K562 (cell line): ENCODE data around the gene MYO15A. TPM values are rescaled to one million over a fixed set of nuclear protein-coding genes. Genes with fewer than 3 reads are reported as not detected.

Experiments used
- ATAC-seq: fragments of 200-7000 bp; cut with Tn5 transposase; 3 replicates; pipeline ENCODE4 v1.9.1; 2020; ENCODE audit warnings: moderate library complexity
- BruUV-seq: library from RNA; stranded (reverse); fragments of 400-500 nt; replicated peaks from 2 replicates; lab custom pipeline; 2021; lab: Mats Ljungman, UMichigan
- CTCF ChIA-PET: fragments of 300-600 bp; formaldehyde crosslinking; extraction: SDS; loops from one replicate; lab custom pipeline; 2021; ENCODE audit warnings: low intra/inter-chr PET ratio; lab: Yijun Ruan, JAX
- POLR2A ChIA-PET: fragments of 300-600, 350-650 bp; sonication (Branson Sonifier 250); formaldehyde crosslinking; extraction: SDS; loops from one replicate; lab custom pipeline; 2021; ENCODE audit warnings: antibody characterized with exemption, inconsistent platforms; lab: Yijun Ruan, JAX
- DNase-seq, 4 experiments: peaks; one replicate each; pipeline versions ENCODE4 v3.0.0 to v3.0.0-alpha.2; 2011 to 2018; ENCODE audit warnings: low spot score in 3 of 4, mixed read lengths in 3 of 4; ENCODE audit errors: extremely low read depth in 1 of 4
- FAIRE-seq: peaks from 2 replicates; lab custom pipeline; 2011; peaks lifted over from hg19 to GRCh38; lab: Jason Lieb, UNC
- H2AFZ ChIP-seq: 2 replicates; pipeline ENCODE4 v1.6.0; 2011; ENCODE audit warnings: low read depth, low read length, control low read depth, inconsistent platforms
- H3K27ac ChIP-seq: fragments of 200-600 bp; 3 replicates; pipeline ENCODE4 v1.8.0; 2011; ENCODE audit warnings: low read depth, mild to moderate bottlenecking, control low read depth, inconsistent platforms, low read length, moderate library complexity, mixed read lengths; ENCODE audit errors: extremely low read depth
- H3K27me3 ChIP-seq, 2 experiments: fragments of 300-600 bp in 1 of 2; 2 replicates in 1 of 2; 3 replicates in 1 of 2; pipeline versions ENCODE4 v1.6.0 to v1.8.0; 2011; ENCODE audit warnings: inconsistent platforms in 2 of 2, low read length in 2 of 2, mild to moderate bottlenecking in 1 of 2, mixed read lengths in 1 of 2, moderate library complexity in 1 of 2; ENCODE audit not compliant: control insufficient read depth in 2 of 2, insufficient read depth in 2 of 2
- H3K36me3 ChIP-seq: fragments of 300-600 bp; 3 replicates; pipeline ENCODE4 v1.8.0; 2011; ENCODE audit warnings: mild to moderate bottlenecking, low read length, inconsistent platforms; ENCODE audit not compliant: control insufficient read depth, insufficient read depth
- H3K4me1 ChIP-seq, 2 experiments: fragments of 200-600 bp in 1 of 2; replicated peaks in 1 of 2; 2 replicates in 1 of 2; 3 replicates in 1 of 2; pipeline versions ENCODE4 v1.5.1 to v1.8.0; 2011; ENCODE audit warnings: inconsistent platforms in 2 of 2, low read length in 2 of 2, mild to moderate bottlenecking in 1 of 2, mixed read lengths in 1 of 2, moderate library complexity in 1 of 2; ENCODE audit not compliant: control insufficient read depth in 2 of 2, insufficient read depth in 2 of 2
- H3K4me2 ChIP-seq: 2 replicates; pipeline ENCODE4 v1.6.1; 2011; ENCODE audit warnings: low read length, control low read depth, inconsistent platforms, mixed read lengths; ENCODE audit not compliant: insufficient read depth
- H3K4me3 ChIP-seq: fragments of 200-600 bp; sonication (generic), shearing (Covaris generic); 2 replicates; pipeline ENCODE4 v1.5.1; 2016; ENCODE audit warnings: control low read depth, inconsistent platforms
- H3K79me2 ChIP-seq: fragments of 200-600 bp; 3 replicates; pipeline ENCODE4 v1.8.0; 2011; ENCODE audit warnings: low read length, inconsistent platforms; ENCODE audit not compliant: control insufficient read depth, insufficient read depth
- H3K9ac ChIP-seq, 2 experiments: 2 replicates each; pipeline versions ENCODE4 v1.6.0 to v1.6.1; 2011; ENCODE audit warnings: low read depth in 2 of 2, low read length in 2 of 2, control low read depth in 1 of 2, inconsistent platforms in 1 of 2, mild to moderate bottlenecking in 1 of 2, mixed read lengths in 1 of 2; ENCODE audit not compliant: insufficient read depth in 1 of 2
- H3K9me1 ChIP-seq: one replicate; pipeline ENCODE4 v1.6.0; 2011; ENCODE audit warnings: inconsistent platforms, mild to moderate bottlenecking, low read length, moderate library complexity; ENCODE audit not compliant: control insufficient read depth, insufficient read depth
- H3K9me3 ChIP-seq: replicated peaks from 2 replicates; pipeline ENCODE4 v1.5.1; 2011; ENCODE audit warnings: low read depth, low read length, inconsistent platforms; ENCODE audit not compliant: control insufficient read depth, insufficient read depth
- H4K20me1 ChIP-seq: replicated peaks from 2 replicates; pipeline ENCODE4 v1.6.1; 2011; ENCODE audit warnings: low read length, inconsistent platforms, mixed read lengths; ENCODE audit not compliant: control insufficient read depth, insufficient read depth
- BHLHE40 ChIP-seq: IDR thresholded peaks from 2 replicates; pipeline ENCODE4 v1.6.1; 2011; ENCODE audit warnings: low read length, improper control_type of control experiment
- CEBPB ChIP-seq: fragments of 450-650 bp; IDR thresholded peaks from 2 replicates; pipeline ENCODE4 v1.6.1; 2016; ENCODE audit warnings: missing genetic modification characterization, missing compliant biosample characterization
- FUS ChIP-seq: fragments of 200-400 bp; formaldehyde crosslinking; optimal IDR thresholded peaks from 2 replicates; pipeline ENCODE3; 2017; ENCODE audit warnings: low read depth, low read length
- MCM2 ChIP-seq: fragments of 450-650 bp; IDR thresholded peaks from 2 replicates; pipeline ENCODE4 v1.6.1; 2017; ENCODE audit warnings: low read depth, mild to moderate bottlenecking
- NR2C2 ChIP-seq, 2 experiments: fragments of 200-800 bp in 1 of 2; sonication (Bioruptor generic) in 1 of 2; sonication (generic) in 1 of 2; formaldehyde crosslinking in 1 of 2; IDR thresholded peaks; 2 replicates each; pipeline versions ENCODE4 v1.6.1 to v1.8.0; 2016 to 2022; ENCODE audit warnings: mild to moderate bottlenecking in 1 of 2, missing compliant biosample characterization in 1 of 2, missing genetic modification characterization in 1 of 2, missing genetic modification reagents in 1 of 2
- PCBP1 ChIP-seq: fragments of 200-400 bp; formaldehyde crosslinking; IDR thresholded peaks from 2 replicates; pipeline ENCODE4 v1.6.1; 2018; ENCODE audit warnings: mild to moderate bottlenecking, low read depth, low read length; ENCODE audit not compliant: poor library complexity, severe bottlenecking
- PHF21A ChIP-seq: fragments of 450-650 bp; IDR thresholded peaks from 2 replicates; pipeline ENCODE4 v1.6.1; 2017; ENCODE audit warnings: low read depth, borderline replicate concordance
- RHOXF2B ChIP-seq: fragments of 250-450 bp; sonication (Bioruptor Pico); conservative IDR thresholded peaks from 2 replicates; pipeline ENCODE4 v1.5.1; 2021
- TEAD4 ChIP-seq, 2 experiments: sonication (generic) in 1 of 2; formaldehyde crosslinking in 1 of 2; IDR thresholded peaks; 2 replicates each; pipeline versions ENCODE4 v1.6.1 to v1.8.0; 2012 to 2022; ENCODE audit warnings: borderline replicate concordance in 1 of 2, inconsistent platforms in 1 of 2, low read length in 1 of 2, mild to moderate bottlenecking in 1 of 2, missing genetic modification reagents in 1 of 2
- U2AF1 ChIP-seq: fragments of 200-400 bp; formaldehyde crosslinking; optimal IDR thresholded peaks from 2 replicates; pipeline ENCODE3; 2017; ENCODE audit warnings: mild to moderate bottlenecking, low read depth, low read length, moderate library complexity
- ZFP36 ChIP-seq: fragments of 150-350 bp; IDR thresholded peaks from 2 replicates; pipeline ENCODE4 v1.6.1; 2018; ENCODE audit warnings: low read length, low read depth; ENCODE audit not compliant: partially characterized antibody
- WGBS: fragments of 100-300 bp; shearing (Covaris generic); methylation state at CpG from one replicate; pipeline ENCODE4 v1.1.6; 2016; ENCODE audit warnings: low coverage, mixed read lengths; ENCODE audit not compliant: insufficient coverage; ENCODE audit errors: missing lambda C conversion rate; 5-methylcytosine and 5-hydroxymethylcytosine counted together
- in situ Hi-C: fragments of 300-500 bp; cut with MboI; formaldehyde crosslinking; loops from 4 replicates; pipeline ENCODE4 v1.15.0; 2018; ENCODE audit warnings: inconsistent platforms, mixed read lengths
- intact Hi-C: fragments of 100-400 bp; cut with micrococcal nuclease; formaldehyde crosslinking; loops from 2 replicates; pipeline ENCODE4 v1.14.2; 2022
- polyA plus RNA-seq, 8 experiments: library from polyadenylated mRNA; depleted of rRNA in 4 of 8; stranded (reverse) in 5 of 8; unstranded in 3 of 8; fragments of >200 nt; fragmentation: Nextera tagmentation in 2 of 8; fragmentation: Illumina TruSeq in 1 of 8; extraction: Ambion mirVana in 2 of 8; extraction: Trizol in 1 of 8; gene quantifications; 2 replicates each; pipeline versions ENCODE4 v1.2.1 to v1.2.3, GENCODE V29; 2011 to 2014; ENCODE audit warnings: inconsistent platforms in 1 of 8, missing spikeins in 1 of 8
- total RNA-seq, 7 experiments: library from RNA; depleted of rRNA in 6 of 7; stranded (reverse); fragments of >200 nt in 6 of 7; fragmentation: Illumina TruSeq in 2 of 7; extraction: Trizol in 2 of 7; gene quantifications; 2 replicates each; pipeline versions ENCODE4 v1.2.1 to v1.2.3, GENCODE V29; 2011 to 2021; ENCODE audit warnings: low replicate concordance in 1 of 7
- TF ChIP-seq, protein P1 (sequence below): fragments of 450-650 bp; IDR thresholded peaks from 2 replicates; pipeline ENCODE4 v1.6.1; 2016
- TF ChIP-seq, protein P2 (sequence below): sonication (generic); formaldehyde crosslinking; IDR thresholded peaks from 2 replicates; pipeline ENCODE4 v1.8.1; 2023; ENCODE audit warnings: mild to moderate bottlenecking, missing genetic modification reagents, moderate library complexity
- TF ChIP-seq, protein P3 (sequence below): sonication (generic); formaldehyde crosslinking; IDR thresholded peaks from 2 replicates; pipeline ENCODE4 v1.8.1; 2023; ENCODE audit warnings: mild to moderate bottlenecking, missing genetic modification reagents

The MYO15A gene
- total and polyA plus RNA-seq, 9 of the 15 experiments (the other 6 are each of a cell fraction or from before 2014, with no cell fraction given): 0.05 to 0.88 (median 0.14) TPM; not detected in 1

DNA sequence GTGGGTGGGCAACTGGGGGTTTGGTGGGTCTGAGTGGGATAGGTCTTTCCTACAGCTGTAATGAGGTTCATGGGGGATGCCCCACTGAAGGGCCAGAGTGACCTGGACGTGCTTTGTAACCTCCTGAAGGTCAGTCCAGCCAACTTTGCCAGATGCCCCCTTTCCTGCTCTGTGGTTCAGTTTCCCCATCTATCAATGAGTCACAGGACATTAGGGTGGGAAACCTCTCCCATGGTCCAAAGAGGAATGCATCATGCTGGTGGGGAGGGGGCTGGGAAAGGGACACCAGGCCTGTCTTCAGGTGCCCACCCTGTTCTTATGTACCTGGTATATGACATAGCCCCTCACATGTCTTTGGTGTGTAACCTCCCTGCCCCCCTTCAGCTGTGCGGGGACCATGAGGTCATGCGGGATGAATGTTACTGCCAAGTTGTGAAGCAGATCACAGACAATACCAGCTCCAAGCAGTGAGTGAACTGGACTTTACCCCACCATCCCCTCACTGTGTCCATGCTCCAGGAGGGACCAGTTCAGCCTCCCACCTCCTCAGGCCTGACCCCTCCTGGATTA lies 51.1 kb downstream of the MYO15A start (continued):
- TF ChIP-seq TEAD4 (IDR thresholded peaks at IDR 0.05; ENCODE audit: low read length): no peak
- no peak for TF ChIP-seq TEAD4 (CRISPR knock-in tag; IDR thresholded peaks at IDR 0.05; ENCODE audit: borderline replicate concordance)
- TF ChIP-seq, protein P1, sequence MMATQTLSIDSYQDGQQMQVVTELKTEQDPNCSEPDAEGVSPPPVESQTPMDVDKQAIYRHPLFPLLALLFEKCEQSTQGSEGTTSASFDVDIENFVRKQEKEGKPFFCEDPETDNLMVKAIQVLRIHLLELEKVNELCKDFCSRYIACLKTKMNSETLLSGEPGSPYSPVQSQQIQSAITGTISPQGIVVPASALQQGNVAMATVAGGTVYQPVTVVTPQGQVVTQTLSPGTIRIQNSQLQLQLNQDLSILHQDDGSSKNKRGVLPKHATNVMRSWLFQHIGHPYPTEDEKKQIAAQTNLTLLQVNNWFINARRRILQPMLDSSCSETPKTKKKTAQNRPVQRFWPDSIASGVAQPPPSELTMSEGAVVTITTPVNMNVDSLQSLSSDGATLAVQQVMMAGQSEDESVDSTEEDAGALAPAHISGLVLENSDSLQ: no peak
- TF ChIP-seq PHF21A: no peak
- TF ChIP-seq FUS: no peak

DNA sequence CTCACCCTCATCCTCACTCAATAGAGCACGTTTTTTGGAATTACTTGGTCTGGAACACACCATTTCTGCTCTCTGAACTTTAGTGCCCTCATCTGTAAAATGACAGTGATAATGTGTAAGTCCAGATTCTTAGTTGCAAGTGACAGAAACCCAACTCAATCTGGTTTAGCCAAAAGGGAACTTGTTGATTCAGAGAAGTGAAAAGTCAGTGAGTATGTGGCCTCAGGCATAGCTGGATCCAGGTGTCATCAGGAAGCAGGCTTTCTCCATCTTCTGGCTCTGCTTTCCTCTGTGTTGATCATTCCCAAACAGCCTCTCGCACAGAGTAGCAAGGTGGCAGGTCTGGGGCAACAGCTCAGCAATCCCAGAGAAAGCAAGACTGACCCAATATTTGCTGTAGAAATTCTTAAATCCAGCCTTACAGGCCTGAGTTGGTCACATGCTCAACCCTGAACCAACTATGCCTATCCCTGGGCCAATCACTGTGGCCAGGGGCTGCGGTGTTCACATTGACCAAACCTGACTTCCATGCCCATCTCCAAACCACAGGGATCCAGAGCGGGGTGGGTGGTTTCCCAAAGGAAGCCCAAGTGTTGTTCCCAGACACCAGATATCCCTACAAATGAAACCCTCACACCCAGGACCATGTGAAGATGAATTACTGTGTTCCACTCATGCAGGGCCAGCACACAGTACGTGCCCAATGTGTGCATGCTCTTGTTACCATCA lies 51.7 kb downstream of the MYO15A start:
- no peaks in the 10 kb centered on the region for H3K36me3 ChIP-seq
- intact Hi-C loops (no loop called here), in situ Hi-C loops (no loop called here)
- no peak overlapping the region for H3K27ac ChIP-seq
- peaks cover 36 to 53% of the 10 kb centered on the region in 2 experiments for H3K4me1 ChIP-seq
- FAIRE-seq (no peak), DNase-seq (no peak), ATAC-seq (no peak)
- no peaks in the 10 kb centered on the region for H3K27me3 ChIP-seq
- no peaks in the 10 kb centered on the region; the same call in 1 of the 2 replicates for H4K20me1 ChIP-seq
- H3K4me3 ChIP-seq: no peak overlapping the region
- no peak overlapping the region for H3K4me2 ChIP-seq
- H3K9me3 ChIP-seq: no peaks in the 10 kb centered on the region
- POLR2A ChIA-PET: no interaction called here
- H3K79me2 ChIP-seq: no peaks in the 10 kb centered on the region
- WGBS: 54% methylated on average over 5 of the region's 5 CpGs
- H2AFZ ChIP-seq: no peak overlapping the region
- CTCF ChIA-PET: no interaction called here
- no peak for TF ChIP-seq CEBPB (tag)
- TF ChIP-seq MCM2: no peak
- TF ChIP-seq ZFP36: no peak
- TF ChIP-seq, protein P2, sequence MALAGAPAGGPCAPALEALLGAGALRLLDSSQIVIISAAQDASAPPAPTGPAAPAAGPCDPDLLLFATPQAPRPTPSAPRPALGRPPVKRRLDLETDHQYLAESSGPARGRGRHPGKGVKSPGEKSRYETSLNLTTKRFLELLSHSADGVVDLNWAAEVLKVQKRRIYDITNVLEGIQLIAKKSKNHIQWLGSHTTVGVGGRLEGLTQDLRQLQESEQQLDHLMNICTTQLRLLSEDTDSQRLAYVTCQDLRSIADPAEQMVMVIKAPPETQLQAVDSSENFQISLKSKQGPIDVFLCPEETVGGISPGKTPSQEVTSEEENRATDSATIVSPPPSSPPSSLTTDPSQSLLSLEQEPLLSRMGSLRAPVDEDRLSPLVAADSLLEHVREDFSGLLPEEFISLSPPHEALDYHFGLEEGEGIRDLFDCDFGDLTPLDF (CRISPR knock-in tag): no peak
- TF ChIP-seq NR2C2 (CRISPR knock-in tag; IDR thresholded peaks at IDR 0.05): no peak
- TF ChIP-seq NR2C2 (tag; IDR thresholded peaks at IDR 0.05): no peak
- TF ChIP-seq U2AF1: no peak
- TF ChIP-seq BHLHE40: no peak
- no peak for TF ChIP-seq RHOXF2B
- TF ChIP-seq, protein P3, sequence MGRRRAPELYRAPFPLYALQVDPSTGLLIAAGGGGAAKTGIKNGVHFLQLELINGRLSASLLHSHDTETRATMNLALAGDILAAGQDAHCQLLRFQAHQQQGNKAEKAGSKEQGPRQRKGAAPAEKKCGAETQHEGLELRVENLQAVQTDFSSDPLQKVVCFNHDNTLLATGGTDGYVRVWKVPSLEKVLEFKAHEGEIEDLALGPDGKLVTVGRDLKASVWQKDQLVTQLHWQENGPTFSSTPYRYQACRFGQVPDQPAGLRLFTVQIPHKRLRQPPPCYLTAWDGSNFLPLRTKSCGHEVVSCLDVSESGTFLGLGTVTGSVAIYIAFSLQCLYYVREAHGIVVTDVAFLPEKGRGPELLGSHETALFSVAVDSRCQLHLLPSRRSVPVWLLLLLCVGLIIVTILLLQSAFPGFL (CRISPR knock-in tag): no peak
- TF ChIP-seq PCBP1: no peak
- H3K9me1 ChIP-seq: no peaks in the 10 kb centered on the region
- H3K9ac ChIP-seq: no peak overlapping the region; a peak in 1 of 4 replicates
- BruUV-seq: no TSS peak
